ENCODE data around the gene HS6ST2.

Gene HS6ST2

GRCh38 chrX:132638313-132638712 lies 320.1 kb downstream of the HS6ST2 start:
- no peak overlapping the region for H3K27ac Mint-ChIP-seq
- no peaks in the 10 kb centered on the region for H3K4me1 Mint-ChIP-seq (ENCODE audit: low read depth)
- no peaks in the 10 kb centered on the region for H3K9me3 Mint-ChIP-seq
- H3K4me3 Mint-ChIP-seq = no peak overlapping the region
- H3K36me3 Mint-ChIP-seq (ENCODE audit: low read depth) = no peaks in the 10 kb centered on the region
- H3K27me3 Mint-ChIP-seq = no peaks in the 10 kb centered on the region

GRCh38 chrX:132636080-132636479 lies 322.3 kb downstream of the HS6ST2 start:
- peaks cover 3% of the 10 kb centered on the region for H3K27me3 Mint-ChIP-seq
- no peak overlapping the region for H3K4me3 Mint-ChIP-seq
- H3K9me3 Mint-ChIP-seq = no peaks in the 10 kb centered on the region
- H3K36me3 Mint-ChIP-seq (ENCODE audit: low read depth) = no peaks in the 10 kb centered on the region
- no peaks in the 10 kb centered on the region for H3K4me1 Mint-ChIP-seq (ENCODE audit: low read depth)
- no peak overlapping the region for H3K27ac Mint-ChIP-seq

GRCh38 chrX:132634521-132634920 lies 323.9 kb downstream of the HS6ST2 start:
- Mint-ChIP-seq H3K27me3 (peaks cover 3% of the 10 kb centered on the region), H3K9me3 (no peaks in the 10 kb centered on the region), H3K36me3 (ENCODE audit: low read depth) (no peaks in the 10 kb centered on the region), H3K4me1 (ENCODE audit: low read depth) (no peaks in the 10 kb centered on the region), H3K4me3 (no peak overlapping the region), H3K27ac (no peak overlapping the region)

- Mint-ChIP-seq H3K36me3 (ENCODE audit: low read depth) (no peaks in the 10 kb centered on the region), H3K4me3 (no peak overlapping the region), H3K27me3 (peaks cover 3% of the 10 kb centered on the region), H3K9me3 (no peaks in the 10 kb centered on the region), H3K4me1 (ENCODE audit: low read depth) (no peaks in the 10 kb centered on the region), H3K27ac (no peak overlapping the region)
Measured at GRCh38 chrX:132631579-132632232, 326.7 kb downstream of the HS6ST2 start.

DNA sequence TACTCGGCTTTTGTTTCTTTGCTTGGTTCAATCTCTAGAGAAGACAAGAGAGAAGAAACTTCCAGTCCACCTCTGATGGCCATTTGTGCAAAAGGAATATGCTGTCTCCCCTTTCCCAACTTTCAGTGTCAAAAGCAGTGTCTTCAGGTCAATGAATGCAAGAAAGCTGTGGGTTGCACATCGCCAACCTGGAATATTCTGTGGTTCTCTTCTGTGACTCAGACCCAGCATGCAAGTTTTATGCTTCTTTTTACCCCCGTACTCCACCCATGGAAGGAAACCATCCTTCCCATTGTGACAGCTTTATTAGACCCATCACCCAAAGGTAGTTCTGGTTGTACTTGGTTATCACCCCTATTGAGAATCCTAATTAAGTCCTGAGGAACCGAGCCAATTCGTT lies 334.0 kb downstream of the HS6ST2 start:
- H3K27ac Mint-ChIP-seq = no peak overlapping the region
- H3K9me3 Mint-ChIP-seq = no peaks in the 10 kb centered on the region
- H3K4me1 Mint-ChIP-seq (ENCODE audit: low read depth) = peaks cover 10% of the 10 kb centered on the region
- no peak overlapping the region for H3K4me3 Mint-ChIP-seq
- H3K27me3 Mint-ChIP-seq = no peaks in the 10 kb centered on the region
- no peaks in the 10 kb centered on the region for H3K36me3 Mint-ChIP-seq (ENCODE audit: low read depth)

GRCh38 chrX:132623942-132624341 lies 334.5 kb downstream of the HS6ST2 start:
- no peak overlapping the region for H3K27ac Mint-ChIP-seq
- H3K4me1 Mint-ChIP-seq (ENCODE audit: low read depth) = peaks cover 10% of the 10 kb centered on the region
- no peak overlapping the region for H3K4me3 Mint-ChIP-seq
- H3K36me3 Mint-ChIP-seq (ENCODE audit: low read depth) = no peaks in the 10 kb centered on the region
- no peaks in the 10 kb centered on the region for H3K9me3 Mint-ChIP-seq
- no peaks in the 10 kb centered on the region for H3K27me3 Mint-ChIP-seq

GRCh38 chrX:132623300-132623699 lies 335.1 kb downstream of the HS6ST2 start:
- no peaks in the 10 kb centered on the region for H3K36me3 Mint-ChIP-seq (ENCODE audit: low read depth)
- H3K4me1 Mint-ChIP-seq (ENCODE audit: low read depth) = peaks cover 10% of the 10 kb centered on the region
- no peak overlapping the region for H3K27ac Mint-ChIP-seq

GRCh38 chrX:132622130-132622529 lies 336.3 kb downstream of the HS6ST2 start:
- peaks cover 10% of the 10 kb centered on the region for H3K4me1 Mint-ChIP-seq (ENCODE audit: low read depth)
- H3K4me3 Mint-ChIP-seq = no peak overlapping the region
- no peaks in the 10 kb centered on the region for H3K36me3 Mint-ChIP-seq (ENCODE audit: low read depth)
- no peaks in the 10 kb centered on the region for H3K9me3 Mint-ChIP-seq
- no peak overlapping the region for H3K27ac Mint-ChIP-seq
- no peaks in the 10 kb centered on the region for H3K27me3 Mint-ChIP-seq

More at GRCh38 chrX:132623300-132623699, 335.1 kb downstream of the HS6ST2 start:
- H3K9me3 Mint-ChIP-seq = no peaks in the 10 kb centered on the region
- H3K4me3 Mint-ChIP-seq = no peak overlapping the region
- H3K27me3 Mint-ChIP-seq = no peaks in the 10 kb centered on the region

DNA sequence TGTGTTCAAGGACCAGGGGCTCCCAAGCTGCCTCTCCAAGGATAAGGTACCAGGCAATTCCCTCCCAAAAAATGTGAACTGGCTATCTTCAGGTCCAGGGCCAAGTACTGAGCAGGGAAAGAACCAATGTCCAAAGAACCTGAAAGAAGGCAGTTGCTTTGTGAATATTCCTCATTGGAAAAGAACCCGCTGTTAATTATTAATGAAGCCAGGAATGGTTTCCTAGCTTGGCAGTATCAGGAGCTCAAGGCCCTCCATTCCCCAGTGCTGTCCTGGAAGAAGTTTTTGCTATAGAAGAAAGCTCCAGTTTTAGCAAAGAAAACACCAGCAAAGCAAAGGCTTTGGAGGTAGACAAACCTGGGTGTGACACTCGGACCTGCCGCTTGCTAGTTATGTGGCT lies 339.6 kb downstream of the HS6ST2 start:
- H3K36me3 Mint-ChIP-seq (ENCODE audit: low read depth) = no peaks in the 10 kb centered on the region

DNA sequence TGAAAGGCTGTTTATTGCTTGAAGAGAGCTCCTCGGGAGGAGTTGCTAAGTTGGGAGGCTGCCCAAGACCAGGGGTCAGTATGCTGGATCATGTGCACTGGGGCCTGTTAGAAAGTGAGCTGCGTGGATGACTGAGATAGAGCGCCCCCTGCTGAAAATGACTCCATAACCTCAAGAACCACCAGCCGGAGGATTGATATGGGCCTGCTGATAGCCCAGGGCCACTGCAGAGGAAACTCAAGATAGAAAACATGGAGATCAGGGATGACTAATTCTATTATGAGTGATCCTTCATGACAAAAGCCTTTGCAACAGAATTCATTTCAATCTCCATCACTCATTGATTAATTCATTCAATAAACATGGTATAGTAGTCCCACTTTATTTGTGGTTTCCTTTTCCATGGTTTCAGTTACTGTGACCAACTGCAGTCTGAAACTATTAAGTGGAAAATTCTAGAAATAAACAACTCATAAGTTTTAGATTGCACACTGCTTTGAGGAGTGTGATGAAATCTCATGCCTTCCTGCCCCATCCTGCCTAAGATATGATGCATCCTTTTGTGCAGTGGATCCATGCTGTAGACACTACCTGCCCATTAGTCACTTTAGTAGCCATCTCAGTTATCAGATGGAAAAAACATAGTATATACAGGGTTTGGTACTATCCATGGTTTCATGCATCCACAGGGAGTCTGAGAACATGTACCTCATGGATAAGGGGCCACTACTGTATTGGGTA lies 342.9 kb downstream of the HS6ST2 start:
- Mint-ChIP-seq H3K27me3 (no peaks in the 10 kb centered on the region), H3K4me1 (ENCODE audit: low read depth) (no peaks in the 10 kb centered on the region), H3K36me3 (ENCODE audit: low read depth) (no peaks in the 10 kb centered on the region), H3K9me3 (no peaks in the 10 kb centered on the region), H3K27ac (no peak overlapping the region), H3K4me3 (no peak overlapping the region)

More for the DNA sequence above, 339.6 kb downstream of the HS6ST2 start:
- H3K9me3 Mint-ChIP-seq = no peaks in the 10 kb centered on the region
- peaks cover 10% of the 10 kb centered on the region for H3K4me1 Mint-ChIP-seq (ENCODE audit: low read depth)
- no peaks in the 10 kb centered on the region for H3K27me3 Mint-ChIP-seq
- no peak overlapping the region for H3K27ac Mint-ChIP-seq
- H3K4me3 Mint-ChIP-seq = no peak overlapping the region

GRCh38 chrX:132614297-132614696 lies 344.1 kb downstream of the HS6ST2 start:
- Mint-ChIP-seq H3K4me3 (no peak overlapping the region), H3K4me1 (ENCODE audit: low read depth) (no peaks in the 10 kb centered on the region)

DNA sequence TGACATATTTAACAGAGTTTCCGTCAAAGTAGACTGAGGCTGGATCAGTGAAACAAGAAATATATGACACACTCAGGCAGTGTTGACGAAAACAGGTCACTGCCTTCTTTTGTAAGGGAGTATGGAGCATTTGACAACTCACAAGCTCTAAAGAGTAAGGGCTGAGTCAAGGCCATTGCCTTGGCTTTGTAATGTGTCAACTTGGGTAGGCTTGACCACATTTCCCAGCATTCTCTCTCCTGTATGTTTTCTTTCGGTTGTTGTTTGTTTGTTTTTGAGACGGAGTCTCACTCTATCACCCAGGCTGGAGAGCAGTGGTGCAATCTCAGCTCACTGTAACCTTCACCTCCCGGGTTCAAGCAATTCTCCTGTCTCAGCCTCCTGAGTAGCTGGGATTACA lies 344.6 kb downstream of the HS6ST2 start:
- Mint-ChIP-seq H3K4me1 (ENCODE audit: low read depth) (no peaks in the 10 kb centered on the region), H3K4me3 (no peak overlapping the region), H3K27ac (no peak overlapping the region), H3K27me3 (no peaks in the 10 kb centered on the region), H3K9me3 (no peaks in the 10 kb centered on the region), H3K36me3 (ENCODE audit: low read depth) (no peaks in the 10 kb centered on the region)

More at GRCh38 chrX:132614297-132614696, 344.1 kb downstream of the HS6ST2 start:
- H3K9me3 Mint-ChIP-seq = no peaks in the 10 kb centered on the region
- no peaks in the 10 kb centered on the region for H3K36me3 Mint-ChIP-seq (ENCODE audit: low read depth)
- no peak overlapping the region for H3K27ac Mint-ChIP-seq
- no peaks in the 10 kb centered on the region for H3K27me3 Mint-ChIP-seq

- Mint-ChIP-seq H3K27ac (no peak overlapping the region), H3K4me3 (no peak overlapping the region), H3K4me1 (ENCODE audit: low read depth) (no peaks in the 10 kb centered on the region), H3K36me3 (ENCODE audit: low read depth) (no peaks in the 10 kb centered on the region), H3K9me3 (no peaks in the 10 kb centered on the region), H3K27me3 (no peaks in the 10 kb centered on the region)
Measured at GRCh38 chrX:132612821-132613564, 345.4 kb downstream of the HS6ST2 start.

DNA sequence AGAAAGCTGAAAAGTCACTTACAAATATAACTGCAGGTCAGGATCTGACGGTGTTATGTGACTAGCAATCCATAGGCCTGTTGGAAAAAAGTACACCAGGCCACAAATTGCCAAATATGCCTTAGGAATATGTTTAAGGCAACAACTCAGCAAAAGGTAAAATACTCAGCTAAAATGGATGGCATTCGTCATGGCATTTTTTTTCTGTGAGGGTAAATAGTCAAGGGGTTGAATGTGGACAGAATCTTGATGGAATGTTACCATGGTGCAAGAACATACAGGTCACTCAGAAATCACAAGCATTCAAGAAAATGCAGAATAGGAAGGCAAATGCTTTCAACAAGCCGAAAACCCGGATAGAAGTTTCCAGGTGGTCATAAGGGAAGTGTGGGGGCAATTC lies 347.9 kb downstream of the HS6ST2 start:
- Mint-ChIP-seq H3K9me3 (no peaks in the 10 kb centered on the region), H3K36me3 (ENCODE audit: low read depth) (no peaks in the 10 kb centered on the region), H3K4me1 (ENCODE audit: low read depth) (no peaks in the 10 kb centered on the region), H3K4me3 (no peak overlapping the region), H3K27ac (no peak overlapping the region), H3K27me3 (no peaks in the 10 kb centered on the region)

GRCh38 chrX:132609362-132609848 lies 349.0 kb downstream of the HS6ST2 start:
- Mint-ChIP-seq H3K27ac (no peak overlapping the region), H3K27me3 (no peaks in the 10 kb centered on the region), H3K4me3 (no peak overlapping the region), H3K36me3 (ENCODE audit: low read depth) (no peaks in the 10 kb centered on the region), H3K4me1 (ENCODE audit: low read depth) (no peaks in the 10 kb centered on the region), H3K9me3 (no peaks in the 10 kb centered on the region)
